GM21423 (cell line): Measurements from ENCODE around the gene NMUR1.

ENCODE experiments used
- ATAC-seq: cut with Tn5 transposase; IDR thresholded peaks from one replicate; pipeline ENCODE4 v1.9.1; 2021; ENCODE audit warnings: mild to moderate bottlenecking, moderate library complexity; ENCODE audit not compliant: unreplicated experiment

Gene NMUR1

GRCh38 chr2:231488331-231488730, 41.9 kb downstream of the NMUR1 start:
- no peak for ATAC-seq

GRCh38 chr2:231486851-231487596, 43.2 kb downstream of the NMUR1 start:
- ATAC-seq, result no peak

- ATAC-seq, result no peak
These were observed 46.6 kb downstream of the NMUR1 start for GRCh38 chr2:231483398-231484329.

GRCh38 chr2:231482806-231483391, 47.3 kb downstream of the NMUR1 start:
- peak; percentile 68 for ATAC-seq

GRCh38 chr2:231480781-231481180, 49.5 kb downstream of the NMUR1 start:
- ATAC-seq, result no peak

- no peak for ATAC-seq
These were observed 50.8 kb downstream of the NMUR1 start for GRCh38 chr2:231479455-231479854.

GRCh38 chr2:231476920-231477319, 53.3 kb downstream of the NMUR1 start:
- ATAC-seq, result no peak

GRCh38 chr2:231475965-231476364, 54.3 kb downstream of the NMUR1 start:
- ATAC-seq, result no peak
